HG02943 (cell line): ENCODE results near the gene MBOAT2.
"Not testable (repeated sequence)": the region's sequence is repeated elsewhere in the genome, so short reads cannot be mapped to it uniquely, and the experiment has no call there.

Experiments
- ATAC-seq: cut with Tn5 transposase; IDR thresholded peaks from one replicate; pipeline ENCODE4 v1.9.1; 2021; ENCODE audit warnings: mild to moderate bottlenecking, low read depth, moderate library complexity; ENCODE audit not compliant: unreplicated experiment

MBOAT2 gene, protein sequence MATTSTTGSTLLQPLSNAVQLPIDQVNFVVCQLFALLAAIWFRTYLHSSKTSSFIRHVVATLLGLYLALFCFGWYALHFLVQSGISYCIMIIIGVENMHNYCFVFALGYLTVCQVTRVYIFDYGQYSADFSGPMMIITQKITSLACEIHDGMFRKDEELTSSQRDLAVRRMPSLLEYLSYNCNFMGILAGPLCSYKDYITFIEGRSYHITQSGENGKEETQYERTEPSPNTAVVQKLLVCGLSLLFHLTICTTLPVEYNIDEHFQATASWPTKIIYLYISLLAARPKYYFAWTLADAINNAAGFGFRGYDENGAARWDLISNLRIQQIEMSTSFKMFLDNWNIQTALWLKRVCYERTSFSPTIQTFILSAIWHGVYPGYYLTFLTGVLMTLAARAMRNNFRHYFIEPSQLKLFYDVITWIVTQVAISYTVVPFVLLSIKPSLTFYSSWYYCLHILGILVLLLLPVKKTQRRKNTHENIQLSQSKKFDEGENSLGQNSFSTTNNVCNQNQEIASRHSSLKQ

GRCh38 chr2:9003616-9004337 lies at the start of gene MBOAT2:
Gene MBOAT2 (minus strand): TSS chr2:9003684. CDS start chr2:9003614, 70 bp downstream.
- ATAC-seq = peak; percentile 79

GRCh38 chr2:9052821-9053533 lies 49.5 kb upstream of the MBOAT2 start:
- no peak for ATAC-seq

GRCh38 chr2:9051451-9051850 lies 48.0 kb upstream of the MBOAT2 start:
- not testable (repeated sequence) for ATAC-seq

DNA sequence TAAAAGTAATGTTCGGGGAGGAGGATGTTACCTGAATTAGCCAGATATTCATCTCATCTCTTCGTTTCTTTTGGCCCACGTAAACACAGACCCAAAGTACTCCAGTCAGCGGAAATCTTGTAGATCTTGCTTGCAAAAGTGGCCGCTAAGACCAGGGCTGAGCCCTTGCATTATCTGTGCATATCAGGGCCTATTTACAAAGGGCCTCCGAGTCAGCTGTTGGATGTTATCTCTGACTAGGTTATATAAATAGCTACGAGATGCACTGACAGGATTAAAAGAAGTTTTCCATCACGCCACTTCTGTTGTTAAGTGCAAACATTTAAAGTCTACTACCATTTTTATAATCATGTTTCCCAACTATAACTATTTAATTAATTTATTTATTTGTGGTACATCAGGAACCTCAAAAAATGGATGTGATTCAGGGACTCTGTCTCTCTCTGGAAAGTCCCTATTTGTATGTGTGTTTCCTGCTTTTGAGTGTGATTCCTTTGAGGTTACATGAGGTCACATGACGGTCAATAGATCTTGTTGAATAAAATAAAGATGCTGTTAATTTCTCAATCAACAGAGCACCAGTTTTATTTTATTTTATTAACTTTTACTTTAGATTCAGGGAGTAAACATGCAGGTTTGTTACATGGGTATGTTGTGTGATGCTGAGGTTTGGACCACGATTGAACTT lies 46.8 kb upstream of the MBOAT2 start:
- no peak for ATAC-seq

DNA sequence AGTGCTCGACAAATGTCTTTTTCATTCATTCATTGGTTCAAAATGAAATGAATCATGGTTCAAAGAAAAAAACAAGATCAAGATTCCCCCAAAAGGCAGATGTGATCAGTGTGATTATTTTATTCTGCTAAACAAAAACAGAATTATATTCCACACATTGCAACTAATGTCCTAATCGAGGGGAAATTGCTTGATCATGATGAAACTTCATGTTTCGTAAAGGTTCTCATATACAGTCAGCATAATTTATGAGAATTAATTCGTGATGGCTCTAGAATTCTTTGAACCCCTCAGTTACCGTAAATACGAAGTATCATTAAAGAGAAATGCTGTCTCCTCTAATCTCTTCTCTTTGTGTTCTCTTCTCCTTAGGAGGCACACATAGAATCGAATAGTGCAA lies 42.1 kb upstream of the MBOAT2 start:
- no peak for ATAC-seq

DNA sequence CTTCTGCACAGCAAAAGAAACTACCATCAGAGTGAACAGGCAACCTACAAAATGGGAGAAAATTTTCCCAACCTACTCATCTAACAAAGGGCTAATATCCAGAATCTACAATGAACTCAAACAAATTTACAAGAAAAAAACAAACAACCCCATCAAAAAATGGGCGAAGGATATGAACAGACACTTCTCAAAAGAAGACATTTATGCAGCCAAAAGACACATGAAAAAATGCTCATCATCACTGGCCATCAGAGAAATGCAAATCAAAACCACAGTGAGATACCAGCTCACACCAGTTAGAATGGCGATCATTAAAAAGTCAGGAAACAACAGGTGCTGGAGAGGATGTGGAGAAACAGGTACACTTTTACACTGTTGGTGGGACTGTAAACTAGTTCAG lies 40.0 kb upstream of the MBOAT2 start:
- not testable (repeated sequence) for ATAC-seq

- ATAC-seq = no peak
Observed at GRCh38 chr2:9037166-9037565, 33.7 kb upstream of the MBOAT2 start.

DNA sequence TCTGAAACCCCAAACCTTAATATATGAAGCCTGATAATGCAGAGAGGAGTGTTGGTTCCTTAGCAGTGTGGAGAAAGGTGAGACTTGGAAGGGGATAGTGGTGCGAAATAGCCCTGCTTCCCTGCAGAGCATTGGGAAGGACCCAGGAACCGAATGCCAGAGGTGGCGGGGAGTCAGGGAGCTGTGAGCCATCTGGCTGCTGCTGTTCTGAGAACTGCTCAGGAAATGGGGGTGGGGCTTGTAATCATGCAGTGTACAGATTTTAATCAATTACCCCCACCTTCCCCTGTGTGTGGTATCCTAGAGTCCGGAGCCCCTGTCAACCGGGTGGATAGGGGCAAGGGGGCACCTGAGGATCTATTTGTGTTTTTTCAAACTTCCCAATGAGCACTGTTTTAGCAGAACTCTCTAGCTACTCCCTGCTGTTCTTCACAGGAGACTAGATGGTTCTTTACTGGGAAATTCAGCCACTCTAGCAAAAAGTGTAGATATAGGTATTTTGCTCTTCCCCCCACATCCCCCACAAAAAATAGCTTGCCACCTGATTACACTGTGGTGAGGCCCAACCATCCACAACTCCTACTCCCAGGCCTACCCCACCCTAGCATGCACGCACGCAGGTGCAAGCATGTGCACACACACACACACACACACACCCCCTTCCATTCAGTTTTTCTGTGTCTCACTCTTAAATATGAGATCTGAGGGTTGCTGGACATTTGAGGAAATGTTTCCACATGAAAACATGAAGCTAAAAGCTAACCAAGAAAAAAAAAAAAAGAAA lies 30.1 kb upstream of the MBOAT2 start:
- ATAC-seq = no peak

DNA sequence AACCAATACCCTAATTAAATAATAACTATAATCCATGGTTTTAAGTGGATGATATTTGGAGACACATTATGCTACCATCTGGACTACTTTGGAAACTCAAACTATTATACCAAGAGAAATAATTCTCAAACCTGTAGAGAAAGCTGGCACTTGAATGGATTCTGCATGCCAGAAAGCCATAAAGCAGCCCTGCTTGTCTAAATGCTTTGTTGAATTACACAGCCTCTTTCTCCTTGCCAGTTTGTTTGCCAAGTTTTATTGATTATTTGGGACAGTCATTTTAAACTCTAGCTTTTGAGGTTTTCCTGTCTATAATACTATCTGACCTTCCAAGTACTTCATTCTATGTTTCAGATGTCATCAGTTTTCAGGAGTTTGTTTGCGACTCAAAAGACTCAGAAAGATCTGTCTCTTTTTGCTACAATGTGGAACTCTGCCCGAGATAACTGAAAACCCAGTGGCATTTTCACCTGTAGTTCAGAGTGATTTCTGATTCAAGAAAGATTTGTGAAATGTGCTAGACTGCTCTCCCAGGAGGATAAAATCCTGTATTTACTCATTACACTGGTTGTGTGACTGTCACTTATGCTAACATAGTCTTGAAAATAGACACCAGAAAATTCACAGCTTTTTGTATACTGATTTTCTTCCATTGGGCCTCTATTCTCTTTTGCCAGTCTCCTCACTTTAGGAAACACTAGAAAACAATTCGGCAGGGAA lies 29.2 kb upstream of the MBOAT2 start:
- ATAC-seq = no peak

DNA sequence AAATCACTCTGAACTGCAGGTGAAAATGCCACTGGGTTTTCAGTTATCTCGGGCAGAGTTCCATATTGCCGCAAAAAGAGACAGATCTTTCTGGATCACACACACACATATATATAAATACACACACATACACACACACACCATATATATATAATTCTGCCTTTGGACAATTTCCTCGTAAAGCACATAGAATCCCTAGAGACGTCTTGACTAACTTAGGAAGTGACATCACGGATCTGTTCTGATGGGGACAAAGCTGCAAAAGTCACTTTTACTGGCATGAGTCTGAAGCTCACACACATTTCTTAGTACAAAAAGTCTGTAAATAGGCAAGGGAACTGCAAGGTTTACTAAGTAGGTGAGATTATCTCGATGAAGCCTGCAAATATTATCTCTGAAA lies 28.6 kb upstream of the MBOAT2 start:
- ATAC-seq = no peak

- no peak for ATAC-seq
Observed at GRCh38 chr2:9031246-9031645, 27.8 kb upstream of the MBOAT2 start.

DNA sequence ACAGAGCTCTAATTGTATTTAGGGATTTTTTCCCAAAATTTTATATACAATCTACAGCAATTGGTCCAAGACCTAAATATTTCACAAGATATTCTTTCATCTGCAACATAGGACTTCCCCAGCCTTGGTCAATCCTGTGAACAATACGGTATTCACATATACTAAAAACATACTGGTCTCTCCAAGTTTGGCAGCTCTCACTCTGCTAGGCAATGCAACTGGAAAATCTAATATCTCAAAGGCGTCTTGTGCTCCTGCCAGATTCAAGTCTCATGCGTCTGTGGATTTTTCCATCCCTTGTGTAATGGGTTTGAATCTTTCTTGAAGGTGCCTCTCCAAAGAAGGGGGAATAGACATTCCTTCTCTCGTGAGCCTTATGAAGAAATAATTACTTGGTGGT lies 27.4 kb upstream of the MBOAT2 start:
- no peak for ATAC-seq

- ATAC-seq = no peak
Observed at GRCh38 chr2:9030190-9030589, 26.7 kb upstream of the MBOAT2 start.

GRCh38 chr2:9029721-9030120 lies 26.2 kb upstream of the MBOAT2 start:
- ATAC-seq = no peak

- no peak for ATAC-seq
Observed at GRCh38 chr2:9027884-9028283, 24.4 kb upstream of the MBOAT2 start.

GRCh38 chr2:9025746-9026145 lies 22.3 kb upstream of the MBOAT2 start:
- ATAC-seq = no peak

GRCh38 chr2:9024575-9024974 lies 21.1 kb upstream of the MBOAT2 start:
- no peak for ATAC-seq

DNA sequence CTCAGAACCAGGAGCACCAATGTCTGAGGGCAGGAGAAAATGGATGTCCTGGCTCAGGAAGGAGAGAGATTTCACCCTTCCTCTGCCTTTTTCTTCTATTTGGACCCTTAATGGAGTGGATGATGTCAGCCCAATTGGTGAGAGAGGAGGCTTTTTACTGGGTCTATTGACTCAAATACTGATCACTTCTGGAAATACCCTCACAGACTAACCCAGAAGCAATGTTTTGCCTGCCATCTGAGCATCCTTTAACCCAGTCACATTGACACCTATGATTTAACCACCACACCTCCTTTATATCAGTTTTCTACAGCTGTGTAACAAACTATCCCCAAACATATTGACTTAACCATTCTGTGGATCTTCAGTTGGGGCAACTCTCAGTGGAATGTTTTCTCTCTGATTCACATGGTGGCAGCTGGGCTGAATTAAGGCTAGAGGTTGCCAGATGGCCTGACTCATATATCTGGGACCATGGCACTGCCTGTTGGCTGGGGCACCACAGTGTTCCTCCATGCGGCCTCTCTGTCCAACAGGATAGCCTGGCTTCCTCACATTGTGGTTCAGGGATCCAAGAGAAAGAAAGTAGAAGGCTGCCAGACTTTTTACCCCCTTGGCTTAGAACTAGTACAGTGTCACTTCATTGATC lies 18.2 kb upstream of the MBOAT2 start:
- ATAC-seq = no peak

- no peak for ATAC-seq
Observed at GRCh38 chr2:9020267-9020666, 16.8 kb upstream of the MBOAT2 start.
